ENCODE measurements around the gene ERGIC3. TPM values are rescaled to one million over a fixed set of nuclear protein-coding genes. Genes with fewer than 3 reads are reported as not detected.
A peak's percentile ranks its signal among the peaks of the same experiment; 100 is the strongest.
"Not testable (repeated sequence)": the region's sequence is repeated elsewhere in the genome, so short reads cannot be mapped to it uniquely, and the experiment has no call there.

ERGIC3 gene
- total RNA-seq, 1 experiment from 2014 or later: 630 TPM

DNA sequence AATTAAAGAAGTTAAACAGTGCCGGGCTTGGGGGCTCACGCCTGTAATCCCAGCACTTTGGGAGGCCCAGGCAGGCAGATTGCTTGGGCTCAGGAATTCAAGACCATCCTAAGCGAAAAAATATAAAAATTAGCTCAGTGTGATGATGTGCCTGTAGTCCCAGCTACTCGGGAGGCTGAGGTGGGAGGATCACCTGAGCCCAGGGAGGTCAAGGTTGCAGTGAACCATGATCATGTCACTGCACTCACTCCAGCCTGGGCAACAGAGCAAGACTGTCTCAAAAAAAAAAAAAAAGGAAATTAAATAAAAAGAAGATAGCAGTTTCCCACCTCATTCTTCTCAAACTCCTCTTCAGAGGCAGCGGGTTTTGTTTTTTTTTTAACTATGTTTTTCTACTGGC, 24.1 kb upstream of the ERGIC3 start:
- DNase-seq (ENCODE audit: low read depth): not testable (repeated sequence)

DNA sequence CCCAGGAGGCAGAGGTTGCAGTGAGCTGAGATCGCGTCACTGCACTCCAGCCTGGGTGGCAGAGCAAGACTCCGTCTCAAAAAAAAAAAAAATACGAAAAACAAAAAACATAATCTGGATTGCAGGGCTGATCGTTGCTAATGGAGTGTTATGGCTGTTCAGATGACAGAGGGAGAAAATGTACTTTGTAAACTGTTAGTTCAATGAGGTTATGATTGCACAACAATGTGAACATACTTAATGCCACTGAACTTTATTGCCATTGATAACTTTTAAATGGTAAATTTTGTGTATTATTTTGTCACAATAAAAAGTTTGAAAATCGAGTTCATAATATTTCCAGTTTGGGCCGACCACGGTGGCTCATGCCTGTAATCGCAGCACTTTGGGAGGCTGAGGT, 22.9 kb upstream of the ERGIC3 start:
- DNase-seq (ENCODE audit: low read depth): no peak

DNA sequence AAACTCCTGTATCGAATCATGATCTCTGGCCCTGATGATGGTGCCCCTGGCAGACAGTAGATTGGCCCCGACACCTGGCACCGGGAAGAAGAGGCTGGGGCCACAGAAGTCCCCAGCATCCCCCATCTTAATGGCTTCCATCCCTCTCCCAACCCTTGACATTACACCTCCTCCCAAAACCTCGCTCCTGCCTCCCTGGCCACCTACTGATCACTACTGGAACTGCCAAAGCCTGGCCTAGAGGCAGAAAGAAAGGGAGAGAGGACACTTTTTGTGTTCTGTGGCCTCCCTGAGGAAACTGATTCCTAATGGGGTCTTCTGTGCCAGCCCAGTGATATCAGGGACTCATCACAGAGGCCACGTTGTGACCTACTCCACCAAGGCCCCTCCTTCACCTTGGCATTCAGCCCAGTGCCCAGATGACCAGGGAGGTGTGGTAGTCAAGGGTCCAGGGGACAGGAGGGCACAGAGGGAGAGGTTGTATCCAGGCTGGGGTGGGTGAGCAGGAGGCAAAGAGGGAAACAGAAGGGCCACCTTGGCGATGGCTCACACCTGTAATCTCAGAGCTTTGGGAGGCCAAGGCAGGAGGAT, 18.5 kb upstream of the ERGIC3 start:
- DNase-seq (ENCODE audit: low read depth): peak; percentile 43

DNA sequence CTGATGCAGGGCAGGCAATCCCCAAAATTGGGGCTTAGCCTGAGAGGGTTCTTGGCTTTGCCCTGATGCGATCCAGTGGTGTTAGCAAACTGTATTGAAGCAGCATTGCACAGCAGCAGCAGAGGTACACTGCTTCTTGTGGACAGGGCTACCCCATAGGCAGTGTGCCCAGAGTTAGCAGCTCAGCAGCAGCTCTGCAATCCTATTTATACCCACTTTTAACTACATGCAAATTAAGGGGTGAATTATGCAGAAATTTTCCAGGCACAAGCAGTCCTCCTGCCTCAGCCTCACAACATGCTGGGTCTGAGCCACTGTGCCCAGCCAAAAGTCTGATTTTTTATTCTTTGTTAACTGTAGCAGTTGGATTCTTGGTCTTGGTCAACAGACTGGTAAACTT, 16.2 kb upstream of the ERGIC3 start:
- DNase-seq (ENCODE audit: low read depth): no peak

DNA sequence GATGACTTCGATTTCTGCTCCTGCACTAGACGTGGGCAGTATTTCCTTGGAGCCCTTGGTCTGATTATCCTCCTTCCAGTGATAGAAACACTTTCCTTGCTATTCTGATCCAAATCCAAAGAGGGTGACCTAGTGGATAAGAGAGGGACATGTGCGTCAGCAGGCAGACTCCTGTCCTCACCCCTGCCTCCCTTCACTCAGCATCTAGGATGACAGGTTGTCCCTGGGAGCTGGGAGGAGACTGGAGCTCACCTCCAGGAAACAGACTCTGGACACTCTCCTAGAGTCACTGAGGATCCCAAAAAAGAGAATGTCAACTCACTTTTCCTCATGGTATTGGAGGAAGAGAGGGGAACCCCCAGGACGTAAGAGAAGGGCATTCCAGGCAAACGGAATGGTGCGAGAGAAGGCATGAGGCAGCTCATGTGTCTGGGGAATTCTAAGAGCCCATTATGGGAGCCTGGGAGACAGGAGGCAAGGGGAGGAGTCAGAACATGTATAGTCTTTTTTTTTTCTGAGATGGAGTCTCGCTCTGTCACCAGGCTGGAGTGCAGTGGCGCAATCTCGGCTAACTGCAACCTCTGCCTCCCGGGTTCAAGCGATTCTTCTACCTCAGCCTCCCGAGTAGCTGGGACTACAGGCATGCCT, 14.6 kb upstream of the ERGIC3 start:
- DNase-seq (ENCODE audit: low read depth): no peak

DNA sequence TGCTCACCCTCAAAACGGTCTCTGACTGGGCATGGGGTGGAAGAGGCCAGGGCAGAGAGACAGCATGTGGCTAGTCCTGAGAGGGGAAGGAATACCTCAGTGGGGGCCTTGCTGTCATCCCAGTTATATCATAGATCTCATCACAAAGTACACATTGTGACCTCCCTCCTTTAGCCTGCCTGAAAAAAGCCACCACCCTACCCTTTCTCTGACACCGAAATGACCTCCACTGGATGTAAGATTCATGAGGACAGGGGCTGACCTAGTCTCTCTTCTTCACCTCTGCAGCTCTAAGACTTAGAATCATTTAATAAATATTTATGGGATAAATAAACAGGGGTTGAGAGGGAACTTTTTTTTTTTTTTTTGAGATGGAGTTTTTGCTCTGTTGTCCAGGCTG, 12.3 kb upstream of the ERGIC3 start, which contains the start of gene C20orf173:
Gene C20orf173 (minus strand): TSS at position 101 of the 400 bp plus-strand sequence. CDS start 279 bp downstream, outside the sequence.
- DNase-seq (ENCODE audit: low read depth): no peak

DNA sequence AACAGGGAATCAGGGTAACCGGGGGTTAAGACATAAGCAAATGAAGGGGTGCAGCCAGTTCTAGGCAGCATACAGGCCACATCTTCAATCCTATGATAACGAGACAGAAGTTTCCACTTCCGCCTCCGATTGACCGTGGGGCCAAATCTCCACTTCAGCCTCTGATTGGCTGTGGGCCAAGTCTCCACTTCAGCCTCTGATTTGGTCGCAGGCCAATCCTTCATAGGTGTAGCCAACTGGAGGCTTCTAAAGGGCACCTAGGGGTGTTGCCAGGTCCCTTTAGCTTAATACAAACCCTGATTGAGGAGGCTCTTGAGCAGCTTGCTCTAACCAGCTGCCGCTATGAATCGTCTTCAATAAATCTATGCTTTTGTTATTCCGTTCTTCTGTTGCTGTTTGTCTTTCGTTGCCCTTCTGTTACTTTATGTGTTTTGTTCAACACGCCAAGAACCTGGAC, 2.1 kb upstream of the ERGIC3 start:
- no peak for DNase-seq (ENCODE audit: low read depth)

DNA sequence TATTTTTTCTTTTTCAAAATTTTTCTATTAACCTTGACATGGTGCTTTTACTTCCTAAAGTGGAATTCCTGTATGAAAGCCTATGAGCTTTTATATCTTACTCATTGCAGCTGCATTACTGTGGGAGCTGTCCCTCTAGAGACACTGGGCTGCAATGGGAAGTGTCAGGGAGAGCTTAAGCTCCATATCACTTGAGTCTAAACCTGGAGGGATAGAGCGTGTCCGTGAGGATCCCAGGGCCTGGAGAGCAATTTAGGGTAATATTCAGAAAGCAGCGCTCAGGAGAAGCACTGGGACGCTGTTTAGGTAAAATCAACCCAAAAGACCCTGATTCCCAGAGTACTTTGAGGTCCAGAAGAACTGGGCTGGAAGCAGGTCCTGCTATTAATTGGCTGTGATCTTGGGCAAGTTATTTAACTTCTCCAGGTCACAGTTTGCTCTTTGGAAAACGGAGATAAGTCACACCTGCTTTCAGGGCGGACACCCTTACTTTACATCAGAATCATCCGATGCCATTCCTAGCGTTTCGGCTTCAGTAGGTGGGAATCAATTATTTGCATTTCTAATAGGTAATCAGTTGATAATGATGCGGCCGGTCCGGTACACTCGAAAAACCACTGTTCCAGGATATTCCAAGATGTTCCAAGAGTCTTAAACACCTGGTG, 628 bp upstream of the ERGIC3 start:
- no peak for DNase-seq (ENCODE audit: low read depth)

DNA sequence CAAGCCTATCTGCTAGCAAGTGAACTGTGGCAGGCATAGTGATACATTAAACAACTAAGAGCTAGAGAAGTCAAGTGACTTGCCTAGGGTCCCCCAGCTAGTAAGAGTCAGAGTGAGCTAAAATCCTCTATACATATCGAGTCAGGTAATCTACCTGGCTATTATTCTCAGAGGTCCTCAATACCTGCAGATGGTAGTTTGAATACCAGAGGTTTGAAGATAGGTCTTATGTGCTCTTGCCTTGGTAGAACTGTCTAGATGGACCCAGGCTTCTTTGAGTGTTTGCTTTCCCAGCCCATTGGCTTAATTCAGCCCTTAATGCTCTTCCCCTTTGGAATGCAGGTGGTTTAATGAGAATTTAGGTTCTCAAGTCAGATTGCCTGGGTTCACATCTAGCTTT, 1.1 kb downstream of the ERGIC3 start:
- DNase-seq (ENCODE audit: low read depth): no peak

DNA sequence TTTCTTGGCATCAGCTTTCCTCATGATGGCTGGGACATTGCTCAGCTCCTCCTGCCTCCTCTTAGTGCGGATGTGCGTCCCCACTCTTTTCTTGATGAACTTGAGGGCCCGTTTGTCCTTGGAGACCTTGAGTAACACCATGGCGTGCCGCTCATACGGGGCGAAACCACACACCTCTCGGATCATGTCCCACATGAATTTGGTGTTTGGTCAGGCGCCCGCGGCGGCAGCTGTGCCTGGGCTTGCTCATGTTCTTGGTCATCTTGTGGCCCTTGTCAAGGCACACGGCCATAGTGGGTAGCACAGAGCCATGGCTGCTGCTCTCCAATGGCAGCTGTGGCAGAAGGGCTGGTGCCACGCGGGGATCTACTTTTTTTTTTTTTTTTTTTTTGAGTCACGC, 2.6 kb downstream of the ERGIC3 start:
- no peak for DNase-seq (ENCODE audit: low read depth)

DNA sequence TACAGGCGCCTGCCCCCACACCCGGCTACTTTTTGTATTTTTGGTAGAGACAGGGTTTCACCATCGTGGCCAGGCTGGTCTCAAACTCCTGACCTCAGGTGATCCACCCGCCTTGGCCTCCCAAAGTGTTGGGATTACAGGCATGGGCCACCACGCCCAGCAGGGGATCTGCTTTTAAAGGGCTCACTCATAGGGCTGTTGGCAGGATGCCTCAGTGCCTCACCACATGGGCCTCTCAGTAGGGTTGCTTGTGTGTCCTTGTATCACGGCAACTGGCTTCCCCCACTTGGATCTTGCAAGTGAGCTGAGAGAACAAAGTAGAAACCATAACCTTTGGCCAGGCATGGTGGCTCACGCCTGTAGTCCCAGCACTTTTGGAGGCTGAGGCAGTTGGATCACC, 3.1 kb downstream of the ERGIC3 start:
- DNase-seq (ENCODE audit: low read depth): peak; percentile 88

DNA sequence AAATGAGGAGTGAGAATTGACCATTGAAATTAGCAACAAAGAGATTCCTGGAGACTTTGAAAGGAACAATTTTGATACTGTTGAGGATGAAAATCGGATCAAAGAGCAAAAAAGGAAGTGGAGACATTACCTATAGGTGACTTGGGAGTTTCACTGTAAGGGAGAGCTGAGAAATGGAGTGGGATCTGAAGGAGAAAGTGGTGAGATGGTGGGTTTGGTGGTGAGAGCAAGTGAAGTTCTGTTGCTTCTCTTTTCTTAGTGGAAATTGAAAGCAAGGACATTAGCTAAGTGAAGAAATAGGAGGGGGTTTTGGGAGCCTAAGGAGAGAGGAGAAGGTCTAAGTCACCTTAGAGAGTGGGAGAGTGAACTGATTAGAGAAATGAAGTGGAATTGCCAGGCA, 4.2 kb downstream of the ERGIC3 start:
- DNase-seq (ENCODE audit: low read depth): no peak

DNA sequence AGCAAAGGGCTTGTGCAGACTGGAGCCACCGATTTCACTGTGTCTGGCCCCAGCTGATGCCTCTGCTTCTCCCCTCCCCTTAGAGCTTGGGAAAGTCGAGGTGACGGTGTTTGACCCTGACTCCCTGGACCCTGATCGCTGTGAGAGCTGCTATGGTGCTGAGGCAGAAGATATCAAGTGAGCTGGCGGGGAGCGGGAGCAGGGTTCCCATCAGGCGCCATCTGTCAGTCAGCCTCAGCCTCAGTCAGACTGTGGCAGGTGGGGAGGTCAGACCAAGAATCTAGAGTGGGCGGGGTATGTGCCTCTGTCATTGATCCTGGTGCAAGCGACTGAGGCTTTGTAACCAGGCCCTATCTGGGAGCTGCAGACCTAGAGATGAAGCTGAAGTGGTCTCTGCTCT, 5.5 kb downstream of the ERGIC3 start:
- no peak for DNase-seq (ENCODE audit: low read depth)

DNA sequence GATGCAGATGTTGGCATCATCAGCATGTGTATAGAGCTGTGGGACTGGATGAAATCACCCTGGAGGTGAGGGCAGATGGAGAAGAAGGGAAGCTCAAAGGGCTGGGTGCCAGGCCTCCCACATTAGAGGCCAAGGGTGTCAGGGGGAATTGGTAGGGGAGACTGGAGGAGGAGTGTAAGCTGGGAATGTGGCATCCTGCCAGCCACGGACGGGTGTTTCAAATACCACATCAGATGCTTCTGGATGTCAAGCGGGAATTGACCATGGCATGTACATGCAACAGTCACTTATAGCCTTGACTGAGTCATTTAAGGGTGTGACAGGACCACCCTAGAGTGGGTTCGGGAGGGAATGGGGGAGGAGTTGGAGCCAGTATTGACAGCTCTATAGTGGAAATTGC, 9.6 kb downstream of the ERGIC3 start:
- no peak for DNase-seq (ENCODE audit: low read depth)

DNA sequence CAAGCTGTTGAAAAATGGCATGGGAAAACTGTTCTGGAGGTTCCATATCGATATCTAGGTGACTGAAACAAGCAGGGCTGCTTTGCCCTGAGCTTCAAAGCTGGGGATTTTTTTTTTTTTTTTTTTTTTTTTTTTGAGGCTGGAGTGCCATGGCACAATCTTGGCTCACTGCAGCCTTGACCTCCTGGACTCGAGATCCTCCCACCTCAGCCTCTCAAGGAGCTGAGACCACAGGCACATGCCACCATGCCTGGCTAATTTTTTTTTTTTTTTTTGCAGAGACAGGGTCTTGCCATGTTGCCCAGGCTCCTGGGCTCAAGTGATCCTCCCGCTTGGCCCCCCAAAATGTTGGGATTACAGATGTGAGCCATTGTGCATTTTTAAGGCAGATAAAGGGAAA, 11.0 kb downstream of the ERGIC3 start:
- no peak for DNase-seq (ENCODE audit: low read depth)

DNA sequence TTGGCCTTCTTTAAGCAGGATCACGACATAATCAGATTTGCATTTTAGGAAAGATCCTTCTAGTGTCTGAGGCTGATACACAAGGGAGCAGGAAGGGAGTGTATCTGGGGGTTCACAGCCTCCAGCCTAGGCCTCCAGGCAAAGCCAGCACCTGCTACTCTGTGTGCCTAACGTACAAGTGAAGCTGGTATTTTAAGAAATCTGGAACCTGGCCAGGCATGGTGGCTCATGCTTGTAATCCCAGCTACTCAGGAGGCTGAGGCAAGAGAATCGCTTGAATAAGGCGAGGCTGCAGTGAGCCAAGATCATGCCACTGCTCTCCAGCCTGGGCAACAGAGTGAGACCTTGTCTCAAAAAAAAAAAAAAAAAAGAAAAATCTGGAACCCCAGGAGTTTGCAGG, 13.6 kb downstream of the ERGIC3 start:
- not testable (repeated sequence) for DNase-seq (ENCODE audit: low read depth)

DNA sequence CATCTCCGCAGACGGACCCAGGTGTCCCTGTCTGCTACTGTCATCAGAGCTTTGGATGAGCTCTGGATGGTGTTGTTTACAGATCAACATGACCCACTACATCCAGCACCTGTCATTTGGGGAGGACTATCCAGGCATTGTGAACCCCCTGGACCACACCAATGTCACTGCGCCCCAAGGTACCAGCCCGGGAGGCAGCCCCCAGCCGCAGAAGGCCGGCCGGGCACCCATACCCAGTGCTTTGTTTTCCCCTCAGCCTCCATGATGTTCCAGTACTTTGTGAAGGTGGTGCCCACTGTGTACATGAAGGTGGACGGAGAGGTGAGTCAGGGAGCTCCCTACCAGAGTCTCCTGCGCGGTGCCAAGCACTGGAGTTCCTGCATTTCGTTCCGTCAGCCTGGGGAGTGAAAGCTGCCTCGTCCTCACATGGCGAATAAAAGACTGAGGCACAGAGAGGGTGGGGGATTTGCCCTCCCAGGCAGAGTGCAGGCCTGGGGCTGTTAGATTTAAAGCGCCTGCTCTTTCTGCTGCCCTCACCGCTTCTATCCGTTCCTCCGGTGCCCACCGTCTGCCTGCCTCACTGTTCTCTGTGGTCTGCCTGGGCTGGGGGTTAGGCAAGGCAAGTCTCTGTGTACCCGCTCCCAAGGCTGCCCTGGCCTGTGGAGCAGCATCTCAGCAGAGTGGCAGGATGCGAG, 14.2 kb downstream of the ERGIC3 start:
- DNase-seq (ENCODE audit: low read depth): no peak

DNA sequence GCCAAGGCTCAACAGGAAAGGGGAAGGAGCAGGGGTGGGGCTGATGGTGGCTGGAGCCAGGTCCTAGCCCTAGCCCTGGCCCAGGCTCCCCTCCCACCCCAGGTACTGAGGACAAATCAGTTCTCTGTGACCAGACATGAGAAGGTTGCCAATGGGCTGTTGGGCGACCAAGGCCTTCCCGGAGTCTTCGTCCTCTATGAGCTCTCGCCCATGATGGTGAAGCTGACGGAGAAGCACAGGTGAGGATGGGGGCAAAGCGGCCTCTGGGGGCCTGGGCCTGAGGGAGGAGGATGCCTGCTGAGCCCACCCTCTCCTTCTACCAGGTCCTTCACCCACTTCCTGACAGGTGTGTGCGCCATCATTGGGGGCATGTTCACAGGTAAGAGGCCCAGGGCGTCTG, 15.0 kb downstream of the ERGIC3 start:
- no peak for DNase-seq (ENCODE audit: low read depth)

DNA sequence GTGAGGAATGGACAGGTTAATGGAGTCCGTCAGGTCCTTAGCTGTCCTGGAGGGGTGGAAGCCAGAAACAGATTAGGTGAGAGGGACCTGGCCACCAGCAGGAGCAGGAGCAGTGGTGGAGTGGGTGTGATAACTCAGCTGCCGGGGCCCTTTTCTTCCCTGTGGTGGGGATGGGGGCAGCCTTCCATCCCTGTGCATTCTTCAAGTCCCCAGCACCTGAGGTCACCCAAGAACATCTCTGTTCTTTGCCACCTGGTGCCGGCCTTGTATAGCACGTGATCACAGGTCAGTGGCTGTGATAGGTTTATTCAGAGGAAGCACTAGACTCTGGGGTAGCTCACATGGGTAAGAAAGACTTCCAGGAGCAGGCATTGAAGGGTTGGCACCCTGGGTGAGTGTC, 16.6 kb downstream of the ERGIC3 start:
- DNase-seq (ENCODE audit: low read depth): no peak

DNA sequence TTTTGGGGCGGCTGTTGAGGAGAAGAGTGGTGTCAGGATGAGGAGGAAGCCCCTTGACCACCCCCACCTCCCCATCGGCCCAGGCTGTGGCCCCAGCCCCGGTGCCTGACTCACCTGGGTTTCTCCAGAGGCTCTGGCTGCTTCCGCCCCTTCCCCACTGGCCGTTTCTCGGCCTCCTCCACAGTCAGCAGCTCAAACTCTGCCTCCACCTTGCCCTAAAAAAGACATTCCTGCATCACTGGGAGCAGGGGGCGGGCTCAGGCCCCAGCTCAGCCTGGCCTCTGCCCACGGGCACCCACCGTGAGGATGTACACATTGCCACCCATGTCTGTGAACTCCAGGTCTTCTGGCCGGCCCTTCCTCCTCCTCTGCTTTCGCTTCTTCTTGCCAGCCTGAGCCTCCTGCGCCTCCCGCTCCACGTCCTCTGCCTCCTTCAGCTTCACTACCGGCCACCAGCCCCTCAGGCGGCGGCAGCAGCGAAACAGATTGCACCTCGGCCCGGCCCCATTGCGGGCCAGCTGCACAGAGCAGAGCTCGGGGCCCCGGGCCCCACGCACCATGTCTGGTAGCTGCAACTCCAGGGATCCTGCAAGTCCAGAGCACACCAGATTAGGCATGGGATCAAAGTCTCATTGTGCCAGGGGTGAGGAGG, 17.3 kb downstream of the ERGIC3 start:
- no peak for DNase-seq (ENCODE audit: low read depth)

DNA sequence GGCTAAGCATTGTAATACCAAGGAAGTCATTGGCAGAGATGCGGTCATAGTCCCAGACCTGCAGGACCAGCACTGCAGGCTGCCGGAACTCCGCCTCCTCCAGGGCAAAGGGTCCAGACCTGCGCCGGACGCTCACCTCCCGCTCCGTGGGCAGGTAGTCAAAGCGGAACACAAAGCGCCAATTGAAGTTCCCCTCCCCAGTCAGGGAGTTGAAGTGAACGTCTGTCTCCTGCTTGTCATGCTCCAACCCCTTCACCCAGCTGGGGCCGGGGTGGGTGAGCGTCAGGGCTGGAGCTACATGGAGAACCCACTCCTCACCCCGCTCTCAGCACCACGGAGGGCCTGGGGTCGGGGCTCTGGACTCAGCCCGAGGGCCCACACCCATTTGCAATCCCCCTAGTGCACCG, 18.2 kb downstream of the ERGIC3 start:
- no peak for DNase-seq (ENCODE audit: low read depth)

DNA sequence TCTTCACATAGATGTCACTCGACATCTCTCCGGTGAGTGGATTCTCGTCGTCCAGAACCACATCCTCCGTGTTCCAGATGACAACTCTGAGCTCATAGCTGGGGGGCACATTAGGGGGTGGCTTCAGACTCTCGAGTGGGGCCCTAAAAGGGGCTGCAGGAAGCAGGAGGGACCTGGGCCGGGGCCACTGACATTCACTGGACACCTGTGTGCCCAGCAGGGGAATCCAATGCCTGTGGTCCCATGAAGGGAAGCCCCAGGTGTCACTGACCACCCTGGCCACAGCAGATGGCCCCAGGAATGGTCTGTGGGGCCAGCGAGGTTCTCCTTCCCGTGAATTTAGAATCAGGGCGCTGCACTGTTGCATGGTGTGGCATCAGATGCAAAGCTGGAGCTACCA, 18.7 kb downstream of the ERGIC3 start:
- DNase-seq (ENCODE audit: low read depth): no peak
